GM19099 (cell line): Measurements from ENCODE around the gene OR10A3.

Source experiments
- POLR2A ChIP-seq: IDR thresholded peaks from 3 replicates; pipeline ENCODE4 v1.6.1; 2011; ENCODE audit warnings: low read depth; ENCODE audit not compliant: insufficient read length; ENCODE audit errors: extremely low read depth

Gene OR10A3

GRCh38 chr11:7941608-7942007 is at the start of gene OR10A3:
Gene OR10A3 (minus strand): TSS chr11:7941708. CDS start chr11:7939520, 2,188 bp downstream.
- no peak for TF ChIP-seq POLR2A

- TF ChIP-seq POLR2A, result peak; percentile 70
Measured at GRCh38 chr11:7986768-7987559, 45.5 kb upstream of the OR10A3 start, which contains the start of gene EIF3F. Gene EIF3F (plus strand): TSS chr11:7987337. CDS start chr11:7987353, 16 bp downstream.

- TF ChIP-seq POLR2A, result no peak
Measured at GRCh38 chr11:7983832-7984590, 42.5 kb upstream of the OR10A3 start.

GRCh38 chr11:7982582-7983119 is 41.1 kb upstream of the OR10A3 start:
- TF ChIP-seq POLR2A, result no peak

- TF ChIP-seq POLR2A, result no peak
Measured at GRCh38 chr11:7981619-7982157, 40.2 kb upstream of the OR10A3 start.

GRCh38 chr11:7977232-7977917 is 35.9 kb upstream of the OR10A3 start:
- TF ChIP-seq POLR2A, result no peak

- TF ChIP-seq POLR2A, result no peak
Measured at GRCh38 chr11:7974668-7975067, 33.2 kb upstream of the OR10A3 start.

- TF ChIP-seq POLR2A, result no peak
Measured at GRCh38 chr11:7973011-7973410, 31.5 kb upstream of the OR10A3 start.

- TF ChIP-seq POLR2A, result no peak
Measured at GRCh38 chr11:7971846-7972245, 30.3 kb upstream of the OR10A3 start.

- TF ChIP-seq POLR2A, result no peak
Measured at GRCh38 chr11:7969756-7970646, 28.5 kb upstream of the OR10A3 start.

GRCh38 chr11:7968686-7969085 is 27.2 kb upstream of the OR10A3 start:
- TF ChIP-seq POLR2A, result no peak

GRCh38 chr11:7967826-7968225 is 26.3 kb upstream of the OR10A3 start:
- TF ChIP-seq POLR2A, result no peak

- TF ChIP-seq POLR2A, result no peak
Measured at GRCh38 chr11:7967097-7967496, 25.6 kb upstream of the OR10A3 start.

- TF ChIP-seq POLR2A, result no peak
Measured at GRCh38 chr11:7965386-7965785, 23.9 kb upstream of the OR10A3 start, which contains the start of gene NLRP10. Gene NLRP10 (minus strand): TSS chr11:7965447. CDS start chr11:7963495, 1,952 bp downstream.
